HEK293 (cell line): ENCODE data around the gene PHACTR1.

ENCODE experiments used
- CTCF ChIA-PET: fragments of 350-600 bp; formaldehyde crosslinking; extraction: SDS; loops from one replicate; lab custom pipeline; 2021; ENCODE audit warnings: antibody characterized with exemption; lab: Yijun Ruan, JAX
- POLR2A ChIA-PET: fragments of 300-600 bp; formaldehyde crosslinking; extraction: SDS; loops from one replicate; lab custom pipeline; 2020; ENCODE audit warnings: antibody characterized with exemption, inconsistent platforms; lab: Yijun Ruan, JAX
- H3K27ac ChIP-seq: fragments of 200-500 bp; sonication (Bioruptor generic); 2 replicates; pipeline ENCODE4 v1.5.1; 2014; ENCODE audit warnings: low read depth, low read length, control low read depth, inconsistent platforms; ENCODE audit errors: extremely low read depth
- H3K36me3 ChIP-seq, 2 experiments: fragments of 200-500 bp in 1 of 2; sonication (Bioruptor generic) in 1 of 2; 1 replicate in 1 of 2; 2 replicates in 1 of 2; pipeline ENCODE4 v1.5.1; 2014 to 2017; ENCODE audit warnings: inconsistent platforms in 2 of 2, low read length in 2 of 2; ENCODE audit not compliant: control insufficient read depth in 2 of 2, insufficient read depth in 1 of 2
- H3K4me1 ChIP-seq: fragments of 200-500 bp; sonication (Bioruptor generic); 2 replicates; pipeline ENCODE4 v1.5.1; 2014; ENCODE audit warnings: mild to moderate bottlenecking, low read length, inconsistent platforms; ENCODE audit not compliant: control insufficient read depth, insufficient read depth
- H3K4me3 ChIP-seq: 2 replicates; pipeline ENCODE4 v1.5.1; 2011; ENCODE audit warnings: low read depth, mild to moderate bottlenecking, control low read depth, low read length, moderate library complexity
- H3K9me3 ChIP-seq: fragments of 200-500 bp; sonication (Bioruptor generic); 2 replicates; pipeline ENCODE4 v1.5.1; 2014; ENCODE audit warnings: low read depth, low read length, inconsistent platforms; ENCODE audit not compliant: control insufficient read depth, insufficient read depth
- KLF10 ChIP-seq: fragments of 450-650 bp; IDR thresholded peaks from 2 replicates; pipeline ENCODE4 v1.5.1; 2018; ENCODE audit warnings: missing biosample characterization, mild to moderate bottlenecking, missing genetic modification characterization
- PRDM2 ChIP-seq: fragments of 450-650 bp; formaldehyde crosslinking; IDR thresholded peaks from 2 replicates; pipeline ENCODE4 v1.5.1; 2016; ENCODE audit warnings: missing biosample characterization, missing genetic modification characterization, borderline replicate concordance
- REST ChIP-seq: fragments of 450-650 bp; formaldehyde crosslinking; IDR thresholded peaks from 2 replicates; pipeline ENCODE4 v1.5.1; 2016; ENCODE audit warnings: missing biosample characterization, missing genetic modification characterization
- SETDB1 ChIP-seq: IDR thresholded peaks from one replicate; pipeline ENCODE4 v1.6.1; 2017; ENCODE audit warnings: mild to moderate bottlenecking, low read length, moderate library complexity, mixed read lengths; ENCODE audit not compliant: insufficient read length
- ZBTB10 ChIP-seq: fragments of 450-650 bp; formaldehyde crosslinking; IDR thresholded peaks from 2 replicates; pipeline ENCODE4 v1.5.1; 2016; ENCODE audit warnings: missing biosample characterization, missing genetic modification characterization
- ZBTB44 ChIP-seq: fragments of 450-650 bp; IDR thresholded peaks from 2 replicates; pipeline ENCODE4 v1.5.1; 2018; ENCODE audit warnings: missing biosample characterization, mild to moderate bottlenecking, missing genetic modification characterization
- ZEB2 ChIP-seq: fragments of 450-650 bp; formaldehyde crosslinking; IDR thresholded peaks from 2 replicates; pipeline ENCODE4 v1.5.1; 2016; ENCODE audit warnings: missing biosample characterization, missing genetic modification characterization
- ZFP69B ChIP-seq: fragments of 450-650 bp; formaldehyde crosslinking; IDR thresholded peaks from 2 replicates; pipeline ENCODE4 v1.5.1; 2016; ENCODE audit warnings: missing biosample characterization, missing genetic modification characterization
- ZIC2 ChIP-seq: fragments of 450-650 bp; formaldehyde crosslinking; IDR thresholded peaks from 2 replicates; pipeline ENCODE4 v1.5.1; 2016; ENCODE audit warnings: missing biosample characterization, missing genetic modification characterization
- ZNF112 ChIP-seq: fragments of 450-650 bp; formaldehyde crosslinking; IDR thresholded peaks from 2 replicates; pipeline ENCODE4 v1.5.0; 2017; ENCODE audit warnings: missing biosample characterization, missing genetic modification characterization
- ZNF221 ChIP-seq: fragments of 450-650 bp; formaldehyde crosslinking; IDR thresholded peaks from 2 replicates; pipeline ENCODE4 v1.5.1; 2017; ENCODE audit warnings: missing biosample characterization, missing genetic modification characterization, borderline replicate concordance
- ZNF223 ChIP-seq: fragments of 450-650 bp; formaldehyde crosslinking; IDR thresholded peaks from 2 replicates; pipeline ENCODE4 v1.5.1; 2016; ENCODE audit warnings: missing biosample characterization, missing genetic modification characterization
- ZNF280C ChIP-seq: fragments of 450-650 bp; formaldehyde crosslinking; IDR thresholded peaks from 2 replicates; pipeline ENCODE4 v1.5.1; 2016; ENCODE audit warnings: missing biosample characterization, missing genetic modification characterization
- ZNF600 ChIP-seq: fragments of 450-650 bp; formaldehyde crosslinking; IDR thresholded peaks from 2 replicates; pipeline ENCODE4 v1.5.1; 2016; ENCODE audit warnings: missing biosample characterization, missing genetic modification characterization
- ZNF639 ChIP-seq: fragments of 450-650 bp; formaldehyde crosslinking; IDR thresholded peaks from 2 replicates; pipeline ENCODE4 v1.5.1; 2016; ENCODE audit warnings: missing biosample characterization, missing genetic modification characterization

PHACTR1 gene

GRCh38 chr6:13012296-13012695, 295.7 kb downstream of the PHACTR1 start (continued):
- TF ChIP-seq REST (tag by site-specific recombination) (no peak), ZNF112 (tag by site-specific recombination) (no peak), PRDM2 (tag by site-specific recombination) (no peak)

GRCh38 chr6:13012977-13013680, 296.6 kb downstream of the PHACTR1 start:
- POLR2A ChIA-PET = interaction anchor here (0.8 kb wide), 1 partner anchor 15 kb away, joined by 3 read pairs; no protein-coding TSS in a partner anchor
- Histone ChIP-seq H3K27ac (peak overlapping the region; percentile 59; the same call in 1 of the 2 replicates), H3K36me3 (no peaks in the 10 kb centered on the region), H3K9me3 (no peaks in the 10 kb centered on the region), H3K4me1 (peaks cover 26% of the 10 kb centered on the region), H3K4me3 (peak overlapping the region; percentile 50)
- CTCF ChIA-PET = interaction anchor here (1.0 to 2.1 kb wide), 3 partner anchors 8 to 102 kb away, joined by 3 to 5 read pairs (median 3); no protein-coding TSS in a partner anchor
- no peak for TF ChIP-seq ZNF223 (tag by site-specific recombination)
- no peak for TF ChIP-seq SETDB1
- no peak for TF ChIP-seq ZNF639 (tag by site-specific recombination)
- TF ChIP-seq ZNF221 (tag by site-specific recombination) = no peak
- TF ChIP-seq ZBTB10 = no peak
- TF ChIP-seq ZNF280C = no peak
- no peak for TF ChIP-seq ZNF600 (tag by site-specific recombination)
- no peak for TF ChIP-seq ZEB2 (tag by site-specific recombination)
- no peak for TF ChIP-seq ZFP69B (tag by site-specific recombination)
- no peak for TF ChIP-seq ZBTB44
- peak; percentile 21; the same call in 1 of the 2 replicates for TF ChIP-seq ZIC2
- no peak for TF ChIP-seq KLF10
